ENCODE measurements around the gene SPACA7. TPM values are rescaled to one million over a fixed set of nuclear protein-coding genes. Genes with fewer than 3 reads are reported as not detected.

Gene SPACA7
- not detected for total RNA-seq

DNA sequence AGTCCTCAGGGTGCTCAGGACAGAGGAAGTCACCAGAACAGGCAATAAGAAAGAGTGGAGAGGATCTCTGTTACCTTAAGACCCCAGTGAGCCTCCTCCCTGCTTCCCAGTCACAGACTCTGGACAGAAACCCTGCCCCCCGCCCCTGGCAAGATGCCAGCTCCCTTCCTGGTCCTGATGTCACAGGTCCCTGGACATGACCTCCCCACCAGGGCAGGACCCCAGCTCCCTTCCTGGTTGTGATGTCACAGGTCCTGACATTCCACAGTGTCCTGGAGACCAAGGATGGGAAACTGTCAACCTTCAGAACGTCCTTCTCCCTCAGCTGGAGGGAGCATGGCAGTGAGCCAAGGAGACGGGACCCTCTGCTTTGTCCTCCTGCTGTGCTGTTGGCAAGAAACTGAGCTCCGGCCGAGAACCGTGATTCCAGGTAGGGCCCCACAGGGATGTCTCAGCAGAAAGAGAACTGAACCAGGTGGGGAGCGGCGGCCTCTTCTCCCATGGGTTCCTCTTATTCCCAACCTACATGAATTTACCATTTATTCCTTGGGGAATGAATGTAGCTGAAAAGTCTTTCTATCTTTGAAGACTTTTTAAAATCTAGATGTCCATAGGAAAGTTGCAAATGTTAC lies at the start of gene SPACA7:
Gene SPACA7, plus strand, starts transcription at position 306 of the 632 bp plus-strand sequence. Its CDS starts 31 bp downstream, at position 337.
- no peak within 1 kb of the TSS for H3K4me3 ChIP-seq
- no peak for TF ChIP-seq CTCF (IDR thresholded peaks at IDR 0.05)
- no peaks in the 10 kb centered on the region for H3K36me3 ChIP-seq
- no peaks in the 10 kb centered on the region for H3K4me1 ChIP-seq
- H3K9me3 ChIP-seq = peaks cover 0 to 13% of the 10 kb centered on the region in 2 donors
- DNase-seq (ENCODE audit: low spot score) = no peak
- H3K27ac ChIP-seq = no peak within 1 kb of the TSS
- no peaks in the 10 kb centered on the region for H3K27me3 ChIP-seq

GRCh38 chr13:112326821-112327370 lies 49.3 kb upstream of the SPACA7 start:
- Histone ChIP-seq H3K27me3 (peaks cover 0 to 5% of the 10 kb centered on the region in 2 donors), H3K36me3 (no peaks in the 10 kb centered on the region), H3K4me3 (no peak overlapping the region), H3K27ac (no peak overlapping the region), H3K4me1 (peaks cover 0 to 7% of the 10 kb centered on the region in 2 donors), H3K9me3 (no peaks in the 10 kb centered on the region)
- no peak for DNase-seq (ENCODE audit: low spot score)
- TF ChIP-seq CTCF (IDR thresholded peaks at IDR 0.05) = no peak

- Histone ChIP-seq H3K4me3 (no peak overlapping the region), H3K36me3 (no peaks in the 10 kb centered on the region), H3K27me3 (peaks cover 0 to 5% of the 10 kb centered on the region in 2 donors), H3K9me3 (no peaks in the 10 kb centered on the region), H3K4me1 (peaks cover 0 to 7% of the 10 kb centered on the region in 2 donors), H3K27ac (no peak overlapping the region)
- no peak for TF ChIP-seq CTCF (IDR thresholded peaks at IDR 0.05)
- DNase-seq (ENCODE audit: low spot score) = no peak
Observed at GRCh38 chr13:112328936-112329335, 47.2 kb upstream of the SPACA7 start.

GRCh38 chr13:112329376-112329775 lies 46.8 kb upstream of the SPACA7 start:
- TF ChIP-seq CTCF (IDR thresholded peaks at IDR 0.05) = no peak
- H3K9me3 ChIP-seq = no peaks in the 10 kb centered on the region
- no peak for DNase-seq (ENCODE audit: low spot score)
- no peak overlapping the region for H3K4me3 ChIP-seq
- H3K27ac ChIP-seq = no peak overlapping the region
- peaks cover 0 to 5% of the 10 kb centered on the region in 2 donors for H3K27me3 ChIP-seq
- H3K4me1 ChIP-seq = peaks cover 0 to 7% of the 10 kb centered on the region in 2 donors
- no peaks in the 10 kb centered on the region for H3K36me3 ChIP-seq

- TF ChIP-seq CTCF (IDR thresholded peaks at IDR 0.05) = no peak
- DNase-seq (ENCODE audit: low spot score) = no peak
- no peak overlapping the region for H3K4me3 ChIP-seq
- H3K4me1 ChIP-seq = peaks cover 0 to 7% of the 10 kb centered on the region in 2 donors
- H3K27ac ChIP-seq = no peak overlapping the region
- peaks cover 0 to 5% of the 10 kb centered on the region in 2 donors for H3K27me3 ChIP-seq
- no peaks in the 10 kb centered on the region for H3K36me3 ChIP-seq
- no peaks in the 10 kb centered on the region for H3K9me3 ChIP-seq
Observed at GRCh38 chr13:112330066-112330465, 46.1 kb upstream of the SPACA7 start.
